Measurements from ENCODE around the gene WDR70.

DNA sequence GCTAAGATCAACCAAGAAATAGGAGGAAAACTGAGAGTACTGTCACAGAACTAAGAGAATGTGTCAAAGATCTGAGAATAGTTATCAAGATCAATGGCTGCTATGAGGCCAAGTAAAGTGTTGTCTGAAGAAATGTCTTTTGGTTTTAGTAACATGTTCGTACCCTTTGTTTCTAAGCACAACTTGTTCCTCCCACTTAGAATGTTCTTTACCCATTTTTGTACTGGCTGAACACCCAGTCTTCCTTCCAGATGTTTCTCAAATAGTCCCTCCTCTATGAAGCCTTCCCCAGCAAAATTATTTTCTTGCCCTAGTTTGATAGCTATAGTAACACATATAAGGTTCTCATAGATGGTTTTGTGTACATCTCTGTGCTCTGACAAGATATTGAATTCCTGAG is 191.5 kb downstream of the WDR70 start:
- TF ChIP-seq, protein P1, sequence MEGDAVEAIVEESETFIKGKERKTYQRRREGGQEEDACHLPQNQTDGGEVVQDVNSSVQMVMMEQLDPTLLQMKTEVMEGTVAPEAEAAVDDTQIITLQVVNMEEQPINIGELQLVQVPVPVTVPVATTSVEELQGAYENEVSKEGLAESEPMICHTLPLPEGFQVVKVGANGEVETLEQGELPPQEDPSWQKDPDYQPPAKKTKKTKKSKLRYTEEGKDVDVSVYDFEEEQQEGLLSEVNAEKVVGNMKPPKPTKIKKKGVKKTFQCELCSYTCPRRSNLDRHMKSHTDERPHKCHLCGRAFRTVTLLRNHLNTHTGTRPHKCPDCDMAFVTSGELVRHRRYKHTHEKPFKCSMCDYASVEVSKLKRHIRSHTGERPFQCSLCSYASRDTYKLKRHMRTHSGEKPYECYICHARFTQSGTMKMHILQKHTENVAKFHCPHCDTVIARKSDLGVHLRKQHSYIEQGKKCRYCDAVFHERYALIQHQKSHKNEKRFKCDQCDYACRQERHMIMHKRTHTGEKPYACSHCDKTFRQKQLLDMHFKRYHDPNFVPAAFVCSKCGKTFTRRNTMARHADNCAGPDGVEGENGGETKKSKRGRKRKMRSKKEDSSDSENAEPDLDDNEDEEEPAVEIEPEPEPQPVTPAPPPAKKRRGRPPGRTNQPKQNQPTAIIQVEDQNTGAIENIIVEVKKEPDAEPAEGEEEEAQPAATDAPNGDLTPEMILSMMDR (IDR thresholded peaks at IDR 0.05), result no peak
- TF ChIP-seq POLR2A (IDR thresholded peaks at IDR 0.05), result no peak
